H1 (cell line): Measurements from ENCODE around the gene MVK. TPM values are rescaled to one million over a fixed set of nuclear protein-coding genes. Genes with fewer than 3 reads are reported as not detected.

Experiments
- CTCF ChIA-PET: fragments of 300-600 bp; sonication (Branson Sonifier 250); formaldehyde crosslinking; loops from one replicate; lab custom pipeline; 2021; ENCODE audit not compliant: partially characterized antibody; lab: Charles Lee
- POLR2A ChIA-PET: fragments of 300-600 bp; sonication (Branson Sonifier 250); formaldehyde crosslinking; loops from one replicate; lab custom pipeline; 2021; ENCODE audit warnings: inconsistent platforms; ENCODE audit not compliant: partially characterized antibody; lab: Charles Lee
- DNase-seq, 2 experiments: peaks; one replicate each; pipeline versions ENCODE4 v3.0.0 to v3.0.0-alpha.2; 2010 to 2022; ENCODE audit warnings: low spot score in 2 of 2, low read depth in 1 of 2, mixed read lengths in 1 of 2
- FAIRE-seq: peaks from 2 replicates; lab custom pipeline; 2011; peaks lifted over from hg19 to GRCh38; lab: Jason Lieb, UNC
- H2AFZ ChIP-seq: 2 replicates; pipeline ENCODE4 v1.8.1; 2012; ENCODE audit warnings: low read length, inconsistent platforms
- H2AK5ac ChIP-seq: 2 replicates; pipeline ENCODE4 v1.6.1; 2013; ENCODE audit warnings: low read depth, low read length
- H2BK120ac ChIP-seq: replicated peaks from 2 replicates; pipeline ENCODE3; 2013; ENCODE audit warnings: low read depth, low read length, inconsistent platforms
- H2BK12ac ChIP-seq: 2 replicates; pipeline ENCODE4 v1.6.1; 2013; ENCODE audit warnings: low read depth, low read length
- H2BK15ac ChIP-seq: 2 replicates; pipeline ENCODE4 v1.6.1; 2013; ENCODE audit warnings: low read length
- H2BK20ac ChIP-seq: 2 replicates; pipeline ENCODE4 v1.6.1; 2013; ENCODE audit warnings: low read length
- H2BK5ac ChIP-seq: 2 replicates; pipeline ENCODE4 v1.6.1; 2013; ENCODE audit warnings: low read depth, low read length
- H3K14ac ChIP-seq: 2 replicates; pipeline ENCODE4 v1.6.1; 2013; ENCODE audit warnings: inconsistent platforms; ENCODE audit not compliant: insufficient read length
- H3K18ac ChIP-seq: 2 replicates; pipeline ENCODE4 v1.6.1; 2013; ENCODE audit warnings: low read length; ENCODE audit errors: extremely low read depth
- H3K23ac ChIP-seq: 2 replicates; pipeline ENCODE4 v1.6.1; 2013; ENCODE audit warnings: inconsistent platforms; ENCODE audit not compliant: insufficient read length
- H3K23me2 ChIP-seq: 2 replicates; pipeline ENCODE4 v1.6.1; 2013; ENCODE audit warnings: low read depth, low read length
- H3K27ac ChIP-seq: 2 replicates; pipeline ENCODE4 v1.6.1; 2011; ENCODE audit warnings: low read depth, low read length, inconsistent platforms
- H3K27me3 ChIP-seq, 4 experiments: replicated peaks in 1 of 4; 1 replicate in 1 of 4; 2 replicates in 3 of 4; pipeline versions ENCODE4 v1.6.1 to v1.8.1; 2011 to 2013; ENCODE audit warnings: low read length in 3 of 4, mild to moderate bottlenecking in 3 of 4, inconsistent platforms in 2 of 4, mixed read lengths in 2 of 4, moderate library complexity in 1 of 4; ENCODE audit not compliant: control insufficient read depth in 3 of 4, insufficient read depth in 3 of 4; ENCODE audit errors: extremely low read depth in 1 of 4
- H3K36me3 ChIP-seq, 4 experiments: 2 replicates each; pipeline versions ENCODE4 v1.6.1 to v1.8.1; 2011 to 2013; ENCODE audit warnings: mild to moderate bottlenecking in 4 of 4, low read length in 3 of 4, moderate library complexity in 2 of 4, control low read depth in 1 of 4, inconsistent platforms in 1 of 4; ENCODE audit not compliant: insufficient read depth in 4 of 4, control insufficient read depth in 2 of 4
- H3K4ac ChIP-seq: replicated peaks from 2 replicates; pipeline ENCODE3; 2013; ENCODE audit warnings: low read length, low read depth, mixed read lengths, inconsistent platforms; ENCODE audit not compliant: insufficient read length
- H3K4me1 ChIP-seq, 4 experiments: replicated peaks in 1 of 4; 1 replicate in 1 of 4; 2 replicates in 3 of 4; pipeline versions ENCODE4 v1.6.1 to v1.8.1; 2011 to 2013; ENCODE audit warnings: low read length in 3 of 4, inconsistent platforms in 2 of 4, mixed read lengths in 1 of 4; ENCODE audit not compliant: insufficient read depth in 4 of 4, control insufficient read depth in 3 of 4
- H3K4me2 ChIP-seq, 2 experiments: 2 replicates each; pipeline versions ENCODE4 v1.6.1 to v1.8.1; 2011 to 2013; ENCODE audit warnings: low read depth in 2 of 2, low read length in 2 of 2, control low read depth in 1 of 2, inconsistent platforms in 1 of 2, mild to moderate bottlenecking in 1 of 2; ENCODE audit not compliant: insufficient read depth in 1 of 2
- H3K4me3 ChIP-seq, 4 experiments: fragments of 200-600, 300-600 bp in 1 of 4; sonication (generic), shearing (Covaris generic), sonication (Bioruptor Twin) in 1 of 4; 2 replicates each; pipeline versions ENCODE4 v1.5.1 to v1.8.1; 2011 to 2016; ENCODE audit warnings: low read length in 4 of 4, low read depth in 3 of 4, control low read depth in 2 of 4, inconsistent platforms in 2 of 4, mild to moderate bottlenecking in 2 of 4, mixed read lengths in 1 of 4, moderate library complexity in 1 of 4; ENCODE audit not compliant: insufficient read depth in 2 of 4; ENCODE audit errors: extremely low read depth in 1 of 4
- H3K56ac ChIP-seq: replicated peaks from 2 replicates; pipeline ENCODE3; 2013; ENCODE audit warnings: low read depth, mild to moderate bottlenecking, mixed read lengths, low read length, inconsistent platforms; ENCODE audit not compliant: insufficient read length
- H3K79me1 ChIP-seq: 2 replicates; pipeline ENCODE4 v1.6.1; 2013; ENCODE audit warnings: low read depth, low read length, control low read depth
- H3K79me2 ChIP-seq, 2 experiments: 2 replicates each; pipeline versions ENCODE4 v1.6.1 to v1.8.1; 2012 to 2013; ENCODE audit warnings: low read length in 2 of 2, mild to moderate bottlenecking in 2 of 2, inconsistent platforms in 1 of 2; ENCODE audit not compliant: insufficient read depth in 2 of 2, control insufficient read depth in 1 of 2
- H3K9ac ChIP-seq, 4 experiments: replicated peaks in 1 of 4; 1 replicate in 1 of 4; 2 replicates in 3 of 4; pipeline versions ENCODE4 v1.6.1 to v1.8.1; 2011 to 2013; ENCODE audit warnings: low read depth in 3 of 4, low read length in 3 of 4, control low read depth in 2 of 4, mild to moderate bottlenecking in 2 of 4, moderate library complexity in 2 of 4, inconsistent platforms in 1 of 4; ENCODE audit errors: extremely low read depth in 1 of 4
- H3K9me3 ChIP-seq, 2 experiments: 2 replicates each; pipeline versions ENCODE4 v1.6.1 to v1.8.1; 2012 to 2013; ENCODE audit warnings: mild to moderate bottlenecking in 2 of 2, moderate library complexity in 2 of 2, control low read depth in 1 of 2, inconsistent platforms in 1 of 2, low read depth in 1 of 2, low read length in 1 of 2, mixed read lengths in 1 of 2; ENCODE audit not compliant: insufficient read depth in 2 of 2
- H4K20me1 ChIP-seq, 2 experiments: replicated peaks in 1 of 2; 2 replicates each; pipeline versions ENCODE3 to v1.8.1; 2011 to 2013; ENCODE audit warnings: inconsistent platforms in 2 of 2, low read length in 2 of 2, mild to moderate bottlenecking in 1 of 2; ENCODE audit not compliant: insufficient read depth in 2 of 2, control insufficient read depth in 1 of 2
- H4K5ac ChIP-seq: 2 replicates; pipeline ENCODE4 v1.6.1; 2013; ENCODE audit warnings: low read length, low read depth, mixed read lengths, inconsistent platforms; ENCODE audit not compliant: insufficient read length
- H4K8ac ChIP-seq: 2 replicates; pipeline ENCODE4 v1.8.0; 2013; ENCODE audit warnings: mild to moderate bottlenecking, moderate library complexity, low read length, inconsistent platforms; ENCODE audit not compliant: insufficient read depth; ENCODE audit errors: extremely low read depth
- H4K91ac ChIP-seq: replicated peaks from 2 replicates; pipeline ENCODE3; 2013; ENCODE audit warnings: low read length, mixed read lengths, inconsistent platforms; ENCODE audit not compliant: insufficient read length
- BACH1 ChIP-seq: IDR thresholded peaks from 2 replicates; pipeline ENCODE4 v1.6.1; 2012; ENCODE audit warnings: low read length, improper control_type of control experiment
- EGR1 ChIP-seq: IDR thresholded peaks from 2 replicates; pipeline ENCODE4 v1.6.1; 2011; ENCODE audit warnings: low read depth, low read length, borderline replicate concordance
- POLR2AphosphoS5 ChIP-seq: IDR thresholded peaks from 2 replicates; pipeline ENCODE4 v1.6.1; 2011; ENCODE audit warnings: low read depth, low read length
- POU5F1 ChIP-seq: IDR thresholded peaks from 2 replicates; pipeline ENCODE4 v1.6.1; 2011; ENCODE audit warnings: low read depth, mild to moderate bottlenecking, low read length, moderate library complexity
- RNF2 ChIP-seq: fragments of 200-900, 300-1000 bp; sonication (generic); IDR thresholded peaks from 2 replicates; pipeline ENCODE4 v1.7.1; 2016; ENCODE audit warnings: borderline replicate concordance, low read depth, mild to moderate bottlenecking, antibody characterized with exemption, low read length; ENCODE audit not compliant: poor library complexity, severe bottlenecking; ENCODE audit errors: missing control alignments
- SIRT6 ChIP-seq: IDR thresholded peaks from one replicate; pipeline ENCODE4 v1.7.1; 2012; ENCODE audit warnings: low read length, inconsistent platforms
- SUZ12 ChIP-seq: fragments of 200-600 bp; sonication (generic); IDR thresholded peaks from 2 replicates; pipeline ENCODE4 v1.6.1; 2012; ENCODE audit warnings: mild to moderate bottlenecking, inconsistent platforms, low read length, moderate library complexity, mixed read lengths
- TBP ChIP-seq: IDR thresholded peaks from 2 replicates; pipeline ENCODE4 v1.6.1; 2011; ENCODE audit warnings: low read depth, low read length, improper control_type of control experiment
- WGBS, 2 experiments: shearing (Covaris generic) in 1 of 2; methylation state at CpG; one replicate each; pipeline versions ENCODE4 v1.1.6 to v1.1.7; 2013 to 2015; ENCODE audit warnings: low lambda C conversion rate in 2 of 2, mixed read lengths in 2 of 2, inconsistent platforms in 1 of 2, low coverage in 1 of 2, missing lambda C conversion rate in 1 of 2; ENCODE audit not compliant: insufficient replicate concordance in 2 of 2, insufficient coverage in 1 of 2, insufficient read length in 1 of 2; ENCODE audit errors: extremely low coverage in 1 of 2, missing lambda C conversion rate in 1 of 2; 5-methylcytosine and 5-hydroxymethylcytosine counted together
- polyA plus RNA-seq, 7 experiments: library from polyadenylated mRNA; depleted of rRNA in 3 of 7; stranded (reverse) in 5 of 7; unstranded in 2 of 7; fragments of >200 nt in 5 of 7; fragments of 200-250 nt in 2 of 7; gene quantifications; 1 replicate in 5 of 7; 2 replicates in 1 of 7; 4 replicates in 1 of 7; pipeline versions ENCODE4 v1.2.1 to v1.2.3, GENCODE V29; 2011 to 2013; ENCODE audit warnings: missing spikeins in 2 of 7, mixed read lengths in 2 of 7
- total RNA-seq: library from RNA; stranded (reverse); fragmentation: NEBNext Ultra II Directional; extraction: Animal tissue kit (Norgen Biotek cat#: 25700); gene quantifications from 2 replicates; pipeline ENCODE4 v1.2.1, GENCODE V29; 2021
- TF ChIP-seq, protein P1 (sequence below): IDR thresholded peaks from 2 replicates; pipeline ENCODE4 v1.6.1; 2012; ENCODE audit warnings: low read length, inconsistent platforms

Gene MVK
- total and polyA plus RNA-seq, 2 of the 8 experiments (the other 6 are each of a cell fraction or from before 2014, with no cell fraction given) = 15.7 to 20.9 TPM

DNA sequence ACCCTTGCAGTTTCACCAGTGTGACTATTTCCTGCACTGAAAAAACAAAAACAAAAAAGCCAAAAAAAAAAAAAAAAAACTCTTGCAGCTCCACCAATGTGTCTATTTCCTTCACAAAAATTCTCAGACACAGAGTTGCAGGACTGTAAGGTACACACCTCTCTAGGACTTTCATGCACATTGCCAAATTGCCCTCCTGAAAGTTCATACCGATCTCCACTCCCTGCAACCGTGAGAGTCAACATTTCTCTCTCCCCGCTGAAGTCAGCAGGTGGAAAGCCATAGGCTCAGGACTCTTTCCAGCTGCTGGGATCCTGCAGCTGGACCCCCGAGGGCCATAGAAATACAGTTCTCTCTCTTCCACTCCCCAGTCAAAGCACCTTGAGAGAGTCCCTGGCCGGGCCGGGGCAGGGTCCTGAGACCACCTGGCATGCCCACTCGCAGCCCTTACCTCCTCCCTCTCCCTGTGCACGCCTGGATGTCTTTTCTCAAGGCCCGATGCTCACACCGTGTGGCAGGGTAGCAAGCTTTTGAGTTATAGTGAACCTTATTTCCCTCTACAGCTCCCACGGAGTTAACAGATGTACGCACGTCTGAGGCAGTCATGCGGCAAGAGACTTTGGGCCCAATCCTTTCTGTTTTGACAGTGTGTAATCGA is 23.9 kb upstream of the MVK start:
- H3K23me2 ChIP-seq = no peaks in the 10 kb centered on the region
- WGBS, 2 experiments = 88% methylated on average over 15 of the region's 15 CpGs; no CpG with 5 or more reads in 1 of the 2 experiments
- TF ChIP-seq POLR2AphosphoS5 (no peak), SIRT6 (no peak), RNF2 (no peak), BACH1 (no peak), SUZ12 (no peak), EGR1 (no peak), POU5F1 (no peak), TBP (no peak)
- TF ChIP-seq, protein P1, sequence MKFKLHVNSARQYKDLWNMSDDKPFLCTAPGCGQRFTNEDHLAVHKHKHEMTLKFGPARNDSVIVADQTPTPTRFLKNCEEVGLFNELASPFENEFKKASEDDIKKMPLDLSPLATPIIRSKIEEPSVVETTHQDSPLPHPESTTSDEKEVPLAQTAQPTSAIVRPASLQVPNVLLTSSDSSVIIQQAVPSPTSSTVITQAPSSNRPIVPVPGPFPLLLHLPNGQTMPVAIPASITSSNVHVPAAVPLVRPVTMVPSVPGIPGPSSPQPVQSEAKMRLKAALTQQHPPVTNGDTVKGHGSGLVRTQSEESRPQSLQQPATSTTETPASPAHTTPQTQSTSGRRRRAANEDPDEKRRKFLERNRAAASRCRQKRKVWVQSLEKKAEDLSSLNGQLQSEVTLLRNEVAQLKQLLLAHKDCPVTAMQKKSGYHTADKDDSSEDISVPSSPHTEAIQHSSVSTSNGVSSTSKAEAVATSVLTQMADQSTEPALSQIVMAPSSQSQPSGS = no peak

More for the DNA sequence above, 23.9 kb upstream of the MVK start:
- H3K79me1 ChIP-seq = no peaks in the 10 kb centered on the region
- H3K4ac ChIP-seq = no peak overlapping the region
- H3K18ac ChIP-seq = no peak overlapping the region
- no peak overlapping the region for H2BK12ac ChIP-seq
- H3K27me3 ChIP-seq = no peaks in the 10 kb centered on the region; a peak in 3 of 7 replicates
- H3K27ac ChIP-seq = no peak overlapping the region
- DNase-seq (no peak), FAIRE-seq (no peak)
- no peak overlapping the region for H2AFZ ChIP-seq
- H3K4me1 ChIP-seq = no peaks in the 10 kb centered on the region
- no peak overlapping the region for H3K4me3 ChIP-seq
- H3K79me2 ChIP-seq = no peaks in the 10 kb centered on the region
- ChIA-PET CTCF (interaction anchor here (0.7 to 2.5 kb wide), 6 partner anchors 9 to 577 kb away, joined by 3 to 10 read pairs (median 4); no protein-coding TSS in a partner anchor), POLR2A (interaction anchor here (1.7 kb wide), 2 partner anchors 10 to 11 kb away, joined by 3 to 6 read pairs; no protein-coding TSS in a partner anchor)
- no peak overlapping the region for H2BK20ac ChIP-seq
- no peak overlapping the region for H2BK15ac ChIP-seq
- no peak overlapping the region for H4K8ac ChIP-seq
- H3K23ac ChIP-seq = no peak overlapping the region
- H4K5ac ChIP-seq = no peak overlapping the region
- no peak overlapping the region for H3K56ac ChIP-seq
- H3K14ac ChIP-seq = no peak overlapping the region
- H4K91ac ChIP-seq = no peak overlapping the region
- peaks cover 2% of the 10 kb centered on the region in 2 experiments for H4K20me1 ChIP-seq
- H2BK120ac ChIP-seq = no peak overlapping the region
- H2AK5ac ChIP-seq = no peak overlapping the region
- H3K9me3 ChIP-seq = no peaks in the 10 kb centered on the region
- no peak overlapping the region for H3K9ac ChIP-seq
- H3K4me2 ChIP-seq = no peak overlapping the region
- H2BK5ac ChIP-seq = no peak overlapping the region
- H3K36me3 ChIP-seq = no peaks in the 10 kb centered on the region
